Upper lobe of left lung (tissue), 6 donors: ENCODE measurements around the gene TBX21. TPM values are rescaled to one million over a fixed set of nuclear protein-coding genes. Genes with fewer than 3 reads are reported as not detected.

Source experiments
- ATAC-seq, 2 donors: fragments of 200-7000 bp; cut with Tn5 transposase; one replicate each; pipeline ENCODE4 v1.9.1; 2022; ENCODE audit warnings: mild to moderate bottlenecking in 2 of 2, moderate library complexity in 2 of 2; ENCODE audit not compliant: low FRiP score in 2 of 2
- DNase-seq, 2 donors: peaks; one replicate each; pipeline ENCODE4 v3.0.0-alpha.2; 2019 to 2020
- H3K27ac ChIP-seq, 4 donors: fragments of 200-600 bp; sonication (generic); one replicate each; pipeline ENCODE4 v1.5.1; 2016 to 2019
- H3K27me3 ChIP-seq, 4 donors: fragments of 200-600 bp; sonication (generic); one replicate each; pipeline ENCODE4 v1.5.1; 2017 to 2019
- H3K36me3 ChIP-seq, 4 donors: fragments of 200-600 bp; sonication (generic); one replicate each; pipeline ENCODE4 v1.5.1; 2016 to 2019
- H3K4me1 ChIP-seq, 4 donors: fragments of 200-600 bp; sonication (generic); one replicate each; pipeline ENCODE4 v1.5.1; 2018 to 2019
- H3K4me3 ChIP-seq, 4 donors: fragments of 200-600 bp; sonication (generic); one replicate each; pipeline ENCODE4 v1.5.1; 2017 to 2019; ENCODE audit warnings: mild to moderate bottlenecking in 2 of 4, moderate library complexity in 1 of 4
- H3K9me3 ChIP-seq, 4 donors: fragments of 200-600 bp; sonication (generic); one replicate each; pipeline ENCODE4 v1.5.1; 2018 to 2019
- CTCF ChIP-seq, 6 experiments: fragments of 450-650 bp in 4 of 6; fragments of 200-600 bp in 2 of 6; sonication (generic) in 2 of 6; IDR thresholded peaks; one replicate each; pipeline ENCODE4 v1.5.1; 2016 to 2019; ENCODE audit warnings: antibody characterized with exemption in 6 of 6
- EP300 ChIP-seq, 4 donors: sonication (generic); formaldehyde crosslinking; IDR thresholded peaks; one replicate each; pipeline ENCODE4 v1.5.1; 2017; ENCODE audit warnings: antibody characterized with exemption in 4 of 4, control low read depth in 2 of 4
- POLR2A ChIP-seq, 4 donors: fragments of 450-650 bp; IDR thresholded peaks; one replicate each; pipeline ENCODE4 v1.5.1; 2016 to 2017; ENCODE audit warnings: antibody characterized with exemption in 4 of 4, mild to moderate bottlenecking in 2 of 4
- POLR2AphosphoS5 ChIP-seq, 2 donors: sonication (generic); formaldehyde crosslinking; IDR thresholded peaks; one replicate each; pipeline ENCODE4 v1.5.1; 2017; ENCODE audit warnings: antibody characterized with exemption in 2 of 2
- WGBS, 2 donors: methylation state at CpG; one replicate each; pipeline ENCODE4 v1.1.5; 2017 to 2018; 5-methylcytosine and 5-hydroxymethylcytosine counted together
- total RNA-seq, 6 donors: library from RNA; depleted of rRNA in 4 of 6; stranded (reverse); fragments of >200 nt in 4 of 6; gene quantifications; one replicate each; pipeline versions ENCODE4 v1.1.0 to v1.2.1, GENCODE V29; 2016 to 2021
- donor health status: DM: no; HTN: no; CAD: no; lungs with moderate emphysema.
- donor health status: DM: no; HTN: yes; CAD: no; lungs with severe emphysema.

The TBX21 gene
- total RNA-seq, 6 donors from 2014 or later, result 2.0 to 5.2 (median 3.4) TPM

GRCh38 chr17:47735139-47735464 is 2.1 kb downstream of the TBX21 start:
- Histone ChIP-seq H3K27ac (peak overlapping the region in 2 of 4 donors; percentile 21 to 72), H3K9me3 (no peaks in the 10 kb centered on the region), H3K27me3 (peaks cover 0 to 25% (median 10%) of the 10 kb centered on the region in 4 donors), H3K4me3 (peak overlapping the region in 2 of 4 donors; percentile 47 to 52), H3K36me3 (no peaks in the 10 kb centered on the region), H3K4me1 (peaks cover 12 to 18% (median 13%) of the 10 kb centered on the region in 4 donors)
- TF ChIP-seq POLR2A (IDR thresholded peaks at IDR 0.05), result no peak
- no peak for TF ChIP-seq POLR2AphosphoS5 (IDR thresholded peaks at IDR 0.05)
- TF ChIP-seq EP300 (IDR thresholded peaks at IDR 0.05), result no peak
- no peak for TF ChIP-seq CTCF (IDR thresholded peaks at IDR 0.05)
- no peak for ATAC-seq
- no peak for DNase-seq
- WGBS, 2 donors, result 66 to 80% methylated on average over 3 of the region's 3 CpGs

GRCh38 chr17:47735536-47736011 is 2.5 kb downstream of the TBX21 start:
- Histone ChIP-seq H3K27ac (peak overlapping the region in 2 of 4 donors; percentile 21 to 49), H3K9me3 (no peaks in the 10 kb centered on the region), H3K4me3 (peak overlapping the region in 2 of 4 donors; percentile 47 to 52), H3K36me3 (no peaks in the 10 kb centered on the region), H3K27me3 (peaks cover 0 to 25% (median 10%) of the 10 kb centered on the region in 4 donors), H3K4me1 (peaks cover 12 to 18% (median 13%) of the 10 kb centered on the region in 4 donors)
- TF ChIP-seq POLR2AphosphoS5 (IDR thresholded peaks at IDR 0.05) (no peak), EP300 (IDR thresholded peaks at IDR 0.05) (no peak), POLR2A (IDR thresholded peaks at IDR 0.05) (no peak), CTCF (IDR thresholded peaks at IDR 0.05) (no peak)
- DNase-seq, result no peak
- ATAC-seq, result no peak
- WGBS, 2 donors, result 83 to 85% methylated on average over 2 to 3 of the region's 3 CpGs

- peaks cover 12 to 18% (median 13%) of the 10 kb centered on the region in 4 donors for H3K4me1 ChIP-seq
- WGBS, 2 donors, result 77 to 79% methylated on average over 17 of the region's 17 CpGs
- no peak for DNase-seq
- peaks cover 0 to 25% (median 10%) of the 10 kb centered on the region in 4 donors for H3K27me3 ChIP-seq
- no peaks in the 10 kb centered on the region for H3K36me3 ChIP-seq
- TF ChIP-seq POLR2A (IDR thresholded peaks at IDR 0.05), result no peak
- no peak for TF ChIP-seq EP300 (IDR thresholded peaks at IDR 0.05)
- no peak for TF ChIP-seq CTCF (IDR thresholded peaks at IDR 0.05)
- no peak for TF ChIP-seq POLR2AphosphoS5 (IDR thresholded peaks at IDR 0.05)
- H3K4me3 ChIP-seq, result peak overlapping the region in 1 of 4 donors; percentile 17
- no peaks in the 10 kb centered on the region for H3K9me3 ChIP-seq
- no peak for ATAC-seq
- peak overlapping the region in 1 of 4 donors; percentile 33 for H3K27ac ChIP-seq
Measured at GRCh38 chr17:47736501-47737495, 3.8 kb downstream of the TBX21 start.

- DNase-seq (no peak), ATAC-seq (no peak)
- H3K4me1 ChIP-seq, result peaks cover 5 to 11% (median 10%) of the 10 kb centered on the region in 4 donors
- no peaks in the 10 kb centered on the region for H3K36me3 ChIP-seq
- no peak overlapping the region for H3K27ac ChIP-seq
- TF ChIP-seq EP300 (IDR thresholded peaks at IDR 0.05), result no peak
- TF ChIP-seq POLR2AphosphoS5 (IDR thresholded peaks at IDR 0.05), result no peak
- no peak for TF ChIP-seq CTCF (IDR thresholded peaks at IDR 0.05)
- TF ChIP-seq POLR2A (IDR thresholded peaks at IDR 0.05), result no peak
- no peak overlapping the region for H3K4me3 ChIP-seq
- 88 to 90% methylated on average over 7 of the region's 7 CpGs for WGBS, 2 donors
- H3K27me3 ChIP-seq, result peaks cover 0 to 15% (median 5%) of the 10 kb centered on the region in 4 donors
- no peaks in the 10 kb centered on the region for H3K9me3 ChIP-seq
Measured at GRCh38 chr17:47738178-47738577, 5.1 kb downstream of the TBX21 start.
